ENCODE measurements around the gene RAB4A. TPM values are rescaled to one million over a fixed set of nuclear protein-coding genes. Genes with fewer than 3 reads are reported as not detected.

The RAB4A gene
- total RNA-seq, 4 donors from 2014 or later = 22.1 to 36.7 (median 23.4) TPM

GRCh38 chr1:229341774-229342655 is 71.1 kb downstream of the RAB4A start:
- Histone ChIP-seq H3K27me3 (no peaks in the 10 kb centered on the region), H3K4me3 (peak overlapping the region; percentile 72 to 94 (median 83)), H3K27ac (peak overlapping the region; percentile 85 to 96 (median 90)), H3K9me3 (peaks cover 0 to 5% (median 0%) of the 10 kb centered on the region in 4 donors), H3K4me1 (peaks cover 0 to 11% (median 2%) of the 10 kb centered on the region in 4 donors), H3K36me3 (no peaks in the 10 kb centered on the region)
- peak; percentile 88 to 95 (median 92) for DNase-seq
- TF ChIP-seq CTCF (IDR thresholded peaks at IDR 0.05) (peak in 1 of 6 experiments; percentile 8), POLR2A (IDR thresholded peaks at IDR 0.05) (peak in 1 of 2 donors; percentile 60)

DNA sequence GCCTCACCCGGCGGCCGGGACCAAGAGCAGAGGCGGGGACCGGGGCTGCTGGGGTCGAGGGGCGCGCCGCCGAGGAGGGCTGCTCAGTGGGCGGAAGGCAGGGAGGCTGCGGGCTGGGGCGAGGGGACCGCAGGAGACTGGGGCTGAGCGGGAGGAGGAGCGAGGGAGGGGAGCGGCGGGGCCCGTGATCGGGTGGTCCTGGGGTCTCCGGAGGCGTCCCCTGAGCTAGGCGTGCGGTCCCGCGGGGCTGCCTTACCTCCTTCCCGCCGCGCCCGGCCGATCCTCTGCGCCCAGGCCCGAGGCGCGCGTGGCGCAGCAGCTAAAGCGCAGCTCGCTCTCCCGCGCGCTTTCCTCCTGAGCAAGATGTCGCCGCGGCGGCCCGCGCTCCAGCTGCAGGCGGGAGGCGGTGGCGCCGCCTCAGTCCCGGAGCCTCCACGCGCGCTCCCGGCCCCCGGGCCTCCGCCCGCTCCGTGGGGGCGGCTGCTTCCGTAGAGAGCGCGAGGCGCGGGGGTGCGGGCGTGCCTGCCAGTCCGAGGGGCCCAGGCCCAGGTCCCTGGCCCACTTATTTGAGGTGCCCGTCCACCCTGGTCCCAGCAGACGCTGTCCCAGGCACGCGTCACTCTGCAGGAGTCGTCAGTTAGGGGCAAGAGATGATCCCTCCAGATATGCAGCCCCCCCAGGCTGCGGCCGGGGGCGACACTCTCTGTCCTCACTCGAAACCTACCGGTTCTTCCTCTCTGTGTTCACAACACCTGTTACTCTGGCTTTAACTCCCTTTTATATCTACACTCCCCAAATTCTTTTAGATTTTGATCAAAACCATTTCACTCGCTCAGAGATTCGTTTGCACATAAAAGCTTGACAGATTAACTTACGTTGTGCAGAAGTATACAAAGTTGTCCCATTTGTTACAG is 72.0 kb downstream of the RAB4A start, which contains the start of gene CCSAP:
CCSAP (minus strand) TSS at position 392 of the 914 bp plus-strand sequence. CDS start 582 bp downstream, outside the sequence.
- no peak for TF ChIP-seq POLR2A (IDR thresholded peaks at IDR 0.05)
- no peak for TF ChIP-seq CTCF (IDR thresholded peaks at IDR 0.05)
- Histone ChIP-seq H3K27ac (peak within 1 kb of the TSS; percentile 85 to 96 (median 90)), H3K9me3 (peaks cover 0 to 5% (median 0%) of the 10 kb centered on the region in 4 donors), H3K4me1 (peaks cover 0 to 11% (median 2%) of the 10 kb centered on the region in 4 donors), H3K27me3 (no peaks in the 10 kb centered on the region), H3K4me3 (peak within 1 kb of the TSS; percentile 72 to 94 (median 83)), H3K36me3 (no peaks in the 10 kb centered on the region)
- peak; percentile 57 to 74 (median 74) for DNase-seq

DNA sequence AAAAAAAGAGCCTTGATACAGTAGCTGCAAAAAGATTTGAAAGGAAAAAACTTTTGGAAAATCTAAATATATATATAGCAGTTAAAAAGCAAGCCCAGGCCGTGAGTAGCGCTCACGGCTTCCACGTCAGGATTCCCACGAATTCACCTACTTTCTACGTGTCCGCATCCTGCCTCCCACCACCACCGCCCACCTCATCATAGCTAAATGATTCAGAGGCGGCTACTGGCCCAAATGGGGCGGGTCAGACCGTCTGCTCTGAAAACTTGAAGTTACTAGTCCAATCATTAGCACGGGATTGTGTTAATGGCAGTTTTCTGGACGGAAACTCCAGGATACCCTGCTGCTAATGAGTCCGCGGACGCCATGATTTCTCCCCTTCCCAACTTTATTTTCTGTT is 73.2 kb downstream of the RAB4A start:
- Histone ChIP-seq H3K9me3 (peaks cover 0 to 5% (median 0%) of the 10 kb centered on the region in 4 donors), H3K27me3 (no peaks in the 10 kb centered on the region), H3K4me3 (no peak overlapping the region), H3K27ac (no peak overlapping the region), H3K36me3 (no peaks in the 10 kb centered on the region), H3K4me1 (peaks cover 0 to 11% (median 2%) of the 10 kb centered on the region in 4 donors)
- no peak for DNase-seq
- no peak for TF ChIP-seq POLR2A (IDR thresholded peaks at IDR 0.05)
- TF ChIP-seq CTCF (IDR thresholded peaks at IDR 0.05) = no peak

DNA sequence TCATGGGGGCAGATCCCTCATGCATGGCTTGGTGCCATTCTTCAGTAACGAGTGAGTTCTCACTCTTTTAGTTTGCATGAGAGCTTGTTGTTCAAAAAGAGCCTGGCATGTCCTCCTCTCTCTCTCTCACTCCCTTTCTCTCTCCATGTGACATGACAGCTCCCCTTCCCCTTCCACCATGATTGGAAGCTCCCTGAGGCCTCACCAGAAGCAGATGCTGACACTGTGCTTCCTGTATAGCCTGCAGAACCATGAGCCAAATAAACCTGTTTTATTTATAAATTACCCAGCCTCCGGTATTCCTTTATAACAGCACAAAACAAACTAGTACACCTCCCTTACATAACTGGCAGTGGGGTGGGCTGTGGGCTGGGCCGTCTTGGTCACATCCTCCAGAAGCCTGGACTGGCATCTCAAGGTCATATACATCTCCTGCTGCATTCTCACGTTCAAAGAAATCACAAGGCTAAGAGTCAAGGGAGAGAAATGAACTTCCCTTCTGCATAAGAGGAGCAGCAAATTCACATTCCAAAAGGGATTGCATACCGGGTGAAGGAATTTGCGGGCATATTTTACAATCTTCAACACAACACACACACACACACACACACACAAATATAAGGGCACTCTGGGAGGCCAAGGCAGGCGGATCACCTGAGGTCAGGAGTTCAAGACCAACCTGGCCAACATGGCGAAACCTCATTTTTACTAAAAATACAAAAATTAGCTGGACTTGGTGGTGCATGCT is 74.2 kb downstream of the RAB4A start:
- Histone ChIP-seq H3K9me3 (peaks cover 0 to 5% (median 0%) of the 10 kb centered on the region in 4 donors), H3K36me3 (no peaks in the 10 kb centered on the region), H3K27me3 (no peaks in the 10 kb centered on the region), H3K4me1 (peaks cover 0 to 11% (median 2%) of the 10 kb centered on the region in 4 donors), H3K27ac (no peak overlapping the region), H3K4me3 (no peak overlapping the region)
- TF ChIP-seq POLR2A (IDR thresholded peaks at IDR 0.05) (no peak), CTCF (IDR thresholded peaks at IDR 0.05) (no peak)
- DNase-seq = no peak

DNA sequence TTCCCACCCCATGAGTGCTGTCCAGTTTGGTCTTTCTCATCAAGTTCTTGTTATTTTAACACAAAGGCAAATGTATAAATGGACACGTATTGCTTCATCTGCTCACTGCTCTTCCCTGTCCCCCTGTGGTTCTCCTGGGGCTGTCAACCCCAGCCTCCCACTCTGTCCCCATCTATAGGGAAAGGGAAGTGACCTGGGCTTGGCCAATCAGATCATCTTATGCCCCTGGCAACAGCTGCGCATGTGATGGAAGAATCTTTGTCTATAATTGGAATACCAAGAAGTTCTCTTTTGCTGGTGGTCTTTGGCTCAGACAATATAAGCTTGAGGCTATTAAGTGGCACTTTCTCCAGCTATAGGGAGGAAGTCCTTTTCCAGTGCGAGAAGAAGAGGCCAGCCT is 76.6 kb downstream of the RAB4A start:
- DNase-seq = no peak
- H3K36me3 ChIP-seq = no peaks in the 10 kb centered on the region
- no peaks in the 10 kb centered on the region for H3K27me3 ChIP-seq
- no peak for TF ChIP-seq CTCF (IDR thresholded peaks at IDR 0.05)
- no peak for TF ChIP-seq POLR2A (IDR thresholded peaks at IDR 0.05)
- H3K4me3 ChIP-seq = no peak overlapping the region
- H3K27ac ChIP-seq = no peak overlapping the region
- H3K9me3 ChIP-seq = peaks cover 0 to 2% (median 0%) of the 10 kb centered on the region in 4 donors
- no peaks in the 10 kb centered on the region for H3K4me1 ChIP-seq

Data from Peyer's patch (tissue), 4 donors.